GM19397 (cell line): ENCODE results near the gene RAP1GAP2.
"Not testable (repeated sequence)": the region's sequence is repeated elsewhere in the genome, so short reads cannot be mapped to it uniquely, and the experiment has no call there.

Experiments
- ATAC-seq: cut with Tn5 transposase; IDR thresholded peaks from one replicate; pipeline ENCODE4 v1.9.1; 2021; ENCODE audit warnings: mild to moderate bottlenecking, moderate library complexity; ENCODE audit not compliant: unreplicated experiment

Gene RAP1GAP2

GRCh38 chr17:2880050-2880449 lies 83.8 kb downstream of the RAP1GAP2 start:
- no peak for ATAC-seq

GRCh38 chr17:2881295-2881694 lies 85.1 kb downstream of the RAP1GAP2 start:
- ATAC-seq, result no peak

GRCh38 chr17:2883544-2884213 lies 87.4 kb downstream of the RAP1GAP2 start:
- no peak for ATAC-seq

- no peak for ATAC-seq
These were observed 89.5 kb downstream of the RAP1GAP2 start for GRCh38 chr17:2885733-2886132.

GRCh38 chr17:2888326-2888725 lies 92.1 kb downstream of the RAP1GAP2 start:
- ATAC-seq, result no peak

- ATAC-seq, result no peak
These were observed 93.0 kb downstream of the RAP1GAP2 start for GRCh38 chr17:2889256-2889655.

- ATAC-seq, result not testable (repeated sequence)
These were observed 94.5 kb downstream of the RAP1GAP2 start for GRCh38 chr17:2890778-2891177.

GRCh38 chr17:2892305-2892971 lies 96.2 kb downstream of the RAP1GAP2 start:
- ATAC-seq, result no peak

- ATAC-seq, result no peak
These were observed 97.2 kb downstream of the RAP1GAP2 start for GRCh38 chr17:2893422-2893914.

GRCh38 chr17:2894782-2895181 lies 98.5 kb downstream of the RAP1GAP2 start:
- ATAC-seq, result no peak

- ATAC-seq, result no peak
These were observed 101.4 kb downstream of the RAP1GAP2 start for GRCh38 chr17:2897605-2898004.

GRCh38 chr17:2898255-2898926 lies 102.2 kb downstream of the RAP1GAP2 start:
- no peak for ATAC-seq

GRCh38 chr17:2899906-2900305 lies 103.7 kb downstream of the RAP1GAP2 start:
- ATAC-seq, result no peak

- ATAC-seq, result no peak
These were observed 104.6 kb downstream of the RAP1GAP2 start for GRCh38 chr17:2900842-2901241.

GRCh38 chr17:2901582-2901981 lies 105.3 kb downstream of the RAP1GAP2 start:
- no peak for ATAC-seq

- ATAC-seq, result no peak
These were observed 106.3 kb downstream of the RAP1GAP2 start for GRCh38 chr17:2902546-2902945.

GRCh38 chr17:2903193-2903974 lies 107.1 kb downstream of the RAP1GAP2 start:
- ATAC-seq, result no peak

GRCh38 chr17:2904135-2904534 lies 107.9 kb downstream of the RAP1GAP2 start:
- ATAC-seq, result no peak

GRCh38 chr17:2905269-2905668 lies 109.0 kb downstream of the RAP1GAP2 start:
- no peak for ATAC-seq

GRCh38 chr17:2905696-2906501 lies 109.7 kb downstream of the RAP1GAP2 start:
- ATAC-seq, result no peak
